NCI-H187 (cell line): ENCODE data around the gene FGFR1OP2.
"Not testable (repeated sequence)": the region's sequence is repeated elsewhere in the genome, so short reads cannot be mapped to it uniquely, and the experiment has no call there.

ENCODE experiments used
- DNase-seq, 2 experiments: peaks; one replicate each; lab custom pipeline; 2025; lab: John Stamatoyannopoulos, UW

Gene FGFR1OP2

DNA sequence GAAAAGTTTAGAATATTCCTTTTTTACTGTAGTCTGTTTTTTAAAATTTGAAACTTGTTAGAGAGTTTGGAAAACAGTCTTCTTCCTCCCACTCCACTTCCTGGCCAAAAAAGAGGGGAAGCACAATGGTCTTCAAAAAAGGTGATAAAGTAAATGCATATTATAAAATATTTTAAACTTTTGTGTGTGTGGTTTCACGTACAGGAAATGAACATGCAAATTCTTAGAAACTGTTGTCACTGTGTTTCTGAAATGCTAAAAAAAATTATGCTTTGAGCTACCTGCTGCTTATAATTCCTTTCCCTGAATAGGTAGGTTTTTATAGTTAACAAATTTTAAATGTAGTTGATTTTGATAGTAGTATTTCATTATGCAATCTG lies 2.9 kb downstream of the FGFR1OP2 start:
- no peak for DNase-seq

DNA sequence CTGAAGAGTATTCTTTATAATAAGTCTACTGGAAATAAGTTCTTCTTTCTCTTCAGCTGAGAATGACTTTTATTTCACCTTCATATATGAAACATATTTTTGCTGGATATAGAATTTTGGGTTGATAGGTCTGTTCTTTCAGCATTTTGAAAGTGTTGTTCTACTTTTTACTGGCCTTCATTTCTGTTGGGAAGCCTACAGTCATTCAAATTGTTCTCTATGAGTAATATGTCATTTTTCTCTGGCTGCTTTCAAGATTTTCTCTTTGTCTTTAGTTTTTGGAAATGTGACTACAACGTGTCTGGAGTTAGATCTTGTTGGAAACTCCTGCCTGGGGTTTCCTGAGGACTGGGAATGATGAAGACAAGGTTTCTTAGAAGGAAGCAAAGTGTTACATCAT lies 10.0 kb downstream of the FGFR1OP2 start:
- no peak for DNase-seq

DNA sequence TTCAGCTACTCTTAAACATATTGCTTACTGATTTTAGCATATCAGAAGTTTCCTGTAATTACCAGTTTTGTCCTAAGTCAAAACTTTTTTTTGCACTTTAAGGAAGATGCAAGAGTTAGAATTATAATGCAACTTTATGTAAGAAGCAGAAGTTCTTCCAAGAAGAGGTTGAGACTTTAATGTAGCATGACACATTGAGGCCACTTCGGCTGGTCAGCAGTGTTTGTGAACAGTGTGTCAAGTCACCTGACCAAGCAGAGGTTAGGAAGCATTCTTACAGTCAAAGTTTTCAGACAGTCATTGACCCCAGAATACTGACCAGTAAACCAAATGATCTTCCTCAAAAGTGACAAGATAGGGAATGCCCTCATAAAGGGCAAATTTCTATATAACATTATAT lies 15.2 kb downstream of the FGFR1OP2 start:
- no peak for DNase-seq

DNA sequence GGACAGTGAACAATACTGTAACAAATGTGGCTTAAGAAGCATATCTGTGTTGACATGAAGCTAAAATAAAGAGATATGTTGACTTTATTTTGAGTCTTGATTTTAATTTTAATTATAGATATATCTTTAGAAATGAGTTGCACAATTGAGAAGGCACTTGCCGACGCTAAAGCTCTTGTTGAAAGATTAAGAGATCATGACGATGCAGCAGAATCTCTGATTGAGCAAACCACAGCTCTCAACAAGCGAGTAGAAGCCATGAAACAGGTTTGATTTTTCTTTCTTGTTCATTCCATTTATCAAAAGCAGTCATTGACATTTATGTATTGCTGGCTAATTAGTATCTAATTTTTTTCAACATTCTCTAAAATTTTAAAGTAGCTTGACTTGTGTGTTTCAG lies 15.8 kb downstream of the FGFR1OP2 start:
- no peak for DNase-seq

DNA sequence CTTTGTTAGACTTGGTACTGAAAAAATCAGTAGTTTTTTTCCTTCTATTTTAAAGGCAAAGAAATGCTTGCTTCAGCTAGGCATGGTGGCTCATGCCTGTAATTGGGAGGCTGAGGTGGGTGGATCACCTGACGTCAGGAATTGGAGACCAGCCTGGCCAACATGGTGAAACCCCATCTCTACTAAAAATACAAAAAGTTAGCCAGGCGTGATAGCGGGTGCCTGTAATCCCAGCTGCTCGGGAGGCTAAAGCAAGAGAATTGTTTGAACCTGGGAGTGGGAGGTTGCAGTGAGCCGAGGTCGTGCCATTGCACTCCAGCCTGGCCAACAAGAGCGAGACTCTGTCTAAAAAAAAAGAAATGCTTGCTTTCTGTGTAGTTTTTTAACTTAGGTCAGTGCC lies 23.1 kb downstream of the FGFR1OP2 start:
- not testable (repeated sequence) for DNase-seq

DNA sequence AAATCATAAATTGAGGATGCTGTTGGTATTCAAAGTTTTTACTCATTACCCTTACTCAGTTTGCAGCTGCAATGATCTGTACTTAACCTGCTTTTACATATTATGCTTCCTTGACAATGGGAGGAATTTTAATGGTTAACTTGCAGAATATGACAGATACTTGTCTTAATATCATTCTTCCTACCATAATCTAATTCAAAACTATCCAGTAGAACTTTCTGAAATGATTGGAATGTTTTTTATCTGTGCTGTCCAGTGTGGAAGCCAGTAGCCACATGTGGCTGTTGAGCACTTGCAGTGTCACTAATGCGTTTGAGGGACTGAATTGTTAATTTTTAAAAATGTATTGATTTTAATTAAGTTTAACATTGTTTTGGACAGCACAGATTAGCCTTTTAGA lies 23.5 kb downstream of the FGFR1OP2 start:
- DNase-seq = no peak

DNA sequence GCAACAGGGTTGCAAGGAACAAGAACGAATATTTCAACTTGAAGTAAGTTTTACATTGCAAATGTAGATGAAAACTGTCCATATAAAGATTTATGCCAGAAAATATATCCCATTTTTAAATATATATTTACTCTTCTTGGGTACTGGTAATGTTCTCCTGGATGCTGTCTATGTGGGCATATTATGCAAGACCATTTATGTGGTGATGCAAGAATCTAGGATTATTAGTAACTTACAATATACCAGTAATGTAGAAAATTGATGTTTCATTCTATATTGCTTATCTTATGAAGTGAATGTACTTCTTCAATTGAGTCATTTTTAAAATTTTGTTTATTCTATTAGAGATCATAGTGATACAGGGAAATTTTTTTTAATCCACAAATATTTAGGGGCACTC lies 25.1 kb downstream of the FGFR1OP2 start:
- no peak for DNase-seq

DNA sequence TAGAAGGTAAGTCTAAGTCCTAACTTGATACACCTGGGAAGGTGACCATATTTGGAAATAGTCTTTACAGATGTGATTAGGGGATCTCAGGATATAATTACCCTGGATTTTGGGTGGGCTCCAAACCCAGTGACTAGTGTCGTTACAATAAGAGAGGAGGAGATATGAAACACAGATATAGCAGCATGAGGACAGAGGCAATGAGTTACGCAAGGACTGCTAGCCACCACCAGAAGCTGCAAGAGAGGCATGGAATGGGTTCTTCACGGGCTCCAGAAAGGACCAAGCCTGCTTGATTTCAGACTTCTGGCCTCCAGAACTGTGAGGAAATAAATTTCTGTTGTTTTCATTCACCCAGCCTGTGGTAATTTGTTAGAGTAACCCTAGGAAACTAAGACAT lies 28.6 kb downstream of the FGFR1OP2 start:
- no peak for DNase-seq

DNA sequence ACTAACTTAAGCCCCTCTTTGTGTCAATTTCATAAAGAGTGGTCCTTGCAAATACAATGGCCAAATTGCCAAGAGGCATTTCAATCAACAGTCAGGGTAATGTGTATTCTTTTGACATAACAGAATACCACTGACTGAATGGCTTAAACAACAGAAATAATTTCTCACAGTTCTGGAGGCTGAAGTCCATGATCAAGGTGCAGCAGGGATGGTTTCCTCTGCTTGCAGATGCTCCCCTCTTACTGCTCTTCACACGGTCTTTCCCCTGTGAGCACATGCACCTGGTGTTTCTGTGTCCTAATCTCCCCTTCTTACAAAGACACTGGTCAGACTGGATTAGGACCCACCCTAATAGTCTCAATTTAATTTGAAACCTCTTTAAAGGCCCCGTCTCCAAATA lies 31.9 kb downstream of the FGFR1OP2 start:
- no peak for DNase-seq

DNA sequence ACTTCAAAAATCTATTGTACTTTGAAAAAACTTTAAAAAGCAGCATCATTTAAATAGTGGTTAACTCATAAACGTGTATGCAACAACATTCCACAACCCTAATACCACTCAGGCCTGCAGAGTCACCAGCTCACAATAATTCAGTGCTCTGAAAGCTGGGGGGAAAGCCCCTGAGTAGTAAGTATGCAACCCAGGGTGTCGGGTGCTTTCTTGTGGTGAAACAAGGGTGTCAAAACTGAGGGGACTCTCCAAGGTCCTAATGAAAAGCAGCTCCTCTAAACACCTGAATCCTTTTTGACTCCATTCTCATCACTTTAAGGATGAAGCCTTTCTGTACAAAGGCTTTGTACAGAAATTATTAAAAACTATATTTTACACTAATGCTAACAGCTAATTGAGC lies 33.7 kb downstream of the FGFR1OP2 start:
- DNase-seq = no peak

DNA sequence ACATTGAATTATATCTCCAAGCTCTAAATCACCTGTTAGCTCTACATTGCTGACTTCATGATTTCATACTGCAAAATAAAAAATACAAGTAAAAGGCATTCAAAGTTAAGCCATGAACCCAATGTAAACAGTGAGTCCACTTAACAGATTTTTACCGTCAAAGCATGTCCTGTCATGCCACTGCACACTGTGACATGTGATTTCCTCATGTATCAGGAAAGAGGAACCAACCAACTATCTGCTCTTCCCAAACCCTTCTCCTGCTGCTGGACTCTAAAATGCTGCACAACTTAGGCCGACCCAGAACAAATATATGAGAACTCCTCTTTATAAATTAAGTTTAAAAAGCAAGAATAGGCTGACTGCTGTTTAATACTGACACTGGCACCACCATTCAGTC lies 38.4 kb downstream of the FGFR1OP2 start:
- DNase-seq = no peak

DNA sequence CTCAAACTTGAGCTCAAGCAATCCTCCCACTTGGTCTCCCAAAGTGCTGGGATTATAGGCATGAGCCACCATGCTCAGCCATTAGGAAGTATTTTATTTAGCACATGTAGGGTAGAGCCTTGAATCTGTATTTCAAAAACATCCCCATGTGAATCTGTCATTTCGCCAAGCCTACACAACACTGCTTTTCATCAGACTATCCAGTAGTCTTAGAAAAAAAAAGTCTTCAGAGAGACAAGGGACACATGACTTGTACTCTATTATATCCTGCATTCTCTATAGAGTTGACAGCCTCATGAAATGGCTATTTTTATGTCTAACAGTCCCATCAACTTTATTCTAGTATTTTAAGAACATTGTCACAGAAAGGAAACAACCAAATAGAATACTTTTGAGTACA lies 40.5 kb downstream of the FGFR1OP2 start:
- no peak for DNase-seq

DNA sequence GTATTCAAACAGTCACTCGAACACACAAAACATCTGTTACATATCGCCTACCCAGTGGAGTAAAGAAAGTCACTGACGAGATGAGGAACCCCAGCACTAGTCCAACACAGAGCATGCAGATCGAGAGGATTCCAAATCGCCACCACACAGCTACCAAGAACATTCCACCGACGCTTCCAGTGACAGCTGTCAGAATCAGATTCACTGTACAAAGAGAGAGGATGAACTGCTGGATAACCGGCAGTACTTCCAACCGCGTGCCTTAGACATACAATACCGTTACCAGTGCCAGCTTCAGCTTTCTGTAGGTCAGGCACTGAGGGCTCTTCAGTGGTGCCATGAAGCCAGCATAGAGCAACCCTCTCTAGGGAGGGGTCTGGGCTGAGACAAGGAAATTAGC lies 41.5 kb downstream of the FGFR1OP2 start:
- no peak for DNase-seq

DNA sequence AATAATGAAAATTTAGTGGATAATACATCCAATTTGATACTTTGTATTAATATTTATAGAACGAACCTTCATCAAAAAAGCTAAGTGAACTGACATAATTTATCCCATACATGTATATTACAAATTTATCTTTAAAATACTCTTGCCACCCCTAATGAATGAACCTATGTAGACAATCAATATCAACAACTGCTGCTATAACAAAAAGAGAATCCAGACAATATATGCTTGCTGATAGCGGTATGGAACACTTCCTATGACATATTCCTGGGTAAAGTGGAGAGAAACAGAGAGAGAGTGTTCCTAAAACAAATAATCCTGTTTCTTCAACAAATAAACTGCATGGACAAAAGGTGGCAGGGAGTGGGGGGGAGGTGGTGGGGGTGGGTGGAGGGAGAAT lies 44.6 kb downstream of the FGFR1OP2 start:
- DNase-seq = no peak

DNA sequence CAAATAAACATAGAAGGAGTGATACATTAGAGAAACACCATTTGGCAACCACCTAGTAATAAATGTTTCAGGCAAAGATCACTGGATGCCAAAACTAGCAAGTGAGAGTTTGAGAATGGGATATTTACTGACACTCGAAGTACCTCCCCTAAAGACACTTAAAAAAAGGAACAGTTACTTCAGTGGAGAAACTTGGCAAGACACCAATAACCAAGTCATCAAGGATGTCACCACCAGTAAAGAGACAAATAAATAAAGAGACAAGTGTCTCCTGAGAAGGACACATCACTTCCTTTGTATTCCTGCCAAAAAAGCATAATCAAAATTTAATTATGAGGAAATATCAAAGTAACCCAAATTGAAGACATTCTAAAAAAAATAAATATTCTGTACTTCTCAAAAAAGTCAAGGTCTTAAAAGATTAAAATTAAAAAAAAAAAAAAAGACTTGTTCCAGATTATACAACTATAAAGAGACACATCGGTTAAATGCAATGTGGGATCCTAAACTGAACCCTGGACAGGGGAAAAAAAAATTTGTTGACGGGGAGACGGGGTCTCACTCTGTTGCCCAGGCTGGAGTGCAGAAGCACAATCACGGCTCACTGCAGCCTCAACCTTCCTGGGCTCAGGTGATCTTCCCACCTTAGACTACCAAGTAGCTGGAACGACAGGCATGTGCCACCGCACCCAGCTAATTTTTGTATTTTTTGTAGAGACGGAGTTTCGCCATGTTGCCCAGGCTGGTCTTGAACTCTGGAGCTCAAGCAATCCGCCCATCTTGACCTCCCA lies 49.6 kb downstream of the FGFR1OP2 start:
- DNase-seq = no peak

DNA sequence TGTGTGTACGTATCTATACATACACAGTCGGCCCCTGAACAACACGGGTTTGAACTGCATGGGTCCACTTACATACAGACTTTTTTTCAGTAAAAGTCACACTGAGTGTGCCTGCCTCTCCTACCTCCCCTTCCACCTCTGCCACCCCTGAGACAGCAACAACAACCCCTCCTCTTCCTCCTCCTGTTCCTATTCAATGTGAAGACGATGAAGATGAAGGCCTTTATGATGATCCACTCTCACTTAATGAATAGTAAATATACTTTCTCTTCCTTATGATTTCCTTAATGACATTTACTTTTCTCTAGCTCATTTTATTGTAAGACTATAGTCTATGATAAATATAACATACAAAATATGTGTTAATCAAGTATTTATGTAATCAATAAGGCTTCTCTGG lies 50.4 kb downstream of the FGFR1OP2 start:
- DNase-seq = no peak

DNA sequence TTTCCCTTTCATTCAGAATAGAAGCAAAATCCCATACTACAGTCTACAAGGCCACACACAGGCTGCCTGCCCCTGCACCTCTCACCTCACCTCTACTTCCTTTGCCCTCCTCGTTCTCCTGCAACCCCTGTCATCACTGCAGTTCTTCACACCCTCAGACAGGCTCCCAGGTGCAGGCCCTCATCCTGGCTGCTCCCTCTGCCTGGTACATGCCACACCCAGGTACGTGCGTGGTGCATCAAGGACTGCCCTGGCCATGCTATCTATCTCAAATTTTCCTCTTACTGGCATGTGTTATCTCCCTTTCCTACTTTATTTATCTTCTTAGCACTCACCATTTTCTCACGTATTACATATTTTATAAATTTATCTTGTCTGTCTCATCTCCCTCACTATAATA lies 51.6 kb downstream of the FGFR1OP2 start:
- DNase-seq = no peak

DNA sequence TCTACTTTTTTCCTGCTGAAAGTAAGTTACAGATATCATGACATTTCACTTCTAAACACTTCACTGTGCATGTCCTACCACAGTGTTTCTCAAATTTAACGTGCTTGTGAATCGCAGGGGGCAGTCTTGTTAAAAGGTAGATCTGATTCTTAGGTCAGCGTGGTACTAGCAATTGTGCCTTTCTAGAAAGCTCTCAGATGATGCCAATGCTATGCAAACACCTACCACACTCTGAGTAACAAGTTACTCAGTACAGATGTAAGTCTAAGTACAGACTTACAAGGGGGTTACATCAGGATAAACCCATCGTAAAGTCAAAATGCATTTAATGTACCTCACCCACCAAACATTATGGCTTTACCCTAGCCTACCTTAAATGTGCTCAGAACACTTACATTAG lies 53.6 kb downstream of the FGFR1OP2 start:
- DNase-seq = no peak

DNA sequence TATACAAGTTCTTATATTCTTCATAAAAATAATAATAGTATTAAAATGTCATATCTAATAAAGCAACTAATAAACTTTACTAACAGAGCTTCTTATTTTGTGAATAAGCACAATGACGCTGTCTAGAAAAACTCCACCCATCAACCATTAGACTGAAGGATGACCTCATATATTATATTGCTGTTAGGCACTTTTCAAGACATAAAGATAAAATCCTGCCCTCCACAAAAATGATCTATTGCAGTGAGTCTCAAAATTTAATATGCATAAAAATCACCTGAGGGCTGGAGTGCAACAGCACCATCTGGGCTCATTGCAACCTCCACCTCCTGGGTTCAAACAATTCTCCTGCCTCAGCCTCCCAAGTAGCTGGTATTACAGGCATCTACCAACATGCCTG lies 55.8 kb downstream of the FGFR1OP2 start:
- no peak for DNase-seq

DNA sequence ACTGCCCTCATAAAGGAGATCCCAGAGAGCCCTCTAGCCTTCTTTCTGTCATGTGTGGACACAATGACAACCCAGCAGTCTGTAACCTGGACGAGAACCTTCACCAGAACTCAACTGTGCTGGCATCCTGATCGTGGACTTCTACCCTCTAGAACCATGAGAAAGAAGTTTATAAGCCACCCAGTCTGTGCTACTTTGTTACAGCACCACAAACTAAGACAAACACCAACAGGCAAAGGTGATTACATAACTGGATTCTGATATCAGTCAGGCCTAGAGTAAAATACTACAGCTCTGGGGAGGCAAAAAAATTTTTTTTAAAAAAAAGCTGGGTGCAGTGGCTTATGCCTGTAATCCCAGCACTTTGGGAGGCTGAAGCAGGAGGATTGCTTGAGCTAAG lies 57.4 kb downstream of the FGFR1OP2 start:
- no peak for DNase-seq

DNA sequence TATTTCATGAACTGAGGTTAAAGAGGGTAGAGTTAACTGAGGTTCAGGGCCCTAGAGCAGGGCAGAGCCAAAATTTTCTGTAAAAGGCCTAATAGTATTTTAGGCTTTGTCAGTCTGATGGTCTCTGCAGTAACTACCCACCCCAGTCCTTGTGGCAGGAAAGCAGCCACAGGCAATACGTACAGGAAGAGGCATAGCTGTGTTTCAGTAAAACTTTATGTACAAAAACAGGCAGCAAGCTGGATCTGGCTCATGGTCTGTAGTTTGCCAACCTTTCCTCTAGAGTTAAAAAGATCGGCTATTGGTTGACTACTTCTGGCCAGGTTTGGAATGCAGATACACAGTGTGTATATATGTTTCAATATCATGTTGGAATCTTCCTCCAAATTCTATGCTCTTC lies 58.7 kb downstream of the FGFR1OP2 start:
- no peak for DNase-seq

DNA sequence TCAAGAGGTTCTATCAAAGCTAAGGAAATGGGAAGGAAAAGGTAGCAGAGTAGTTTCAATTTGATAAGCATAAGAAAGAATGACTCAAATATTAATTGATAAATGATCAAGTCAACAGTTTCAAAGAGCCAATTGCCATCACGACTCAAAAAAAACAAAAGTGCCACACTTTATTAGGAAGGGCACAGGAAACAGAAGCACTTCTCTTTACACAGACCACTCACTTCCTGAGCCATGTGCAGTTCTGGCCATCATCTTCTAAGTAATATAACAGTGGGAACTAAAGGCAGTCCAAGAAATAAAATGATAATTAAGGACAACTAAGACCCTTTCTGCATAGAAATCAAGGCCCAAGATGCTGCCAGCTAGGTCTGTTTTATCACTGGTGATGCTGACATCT lies 62.7 kb downstream of the FGFR1OP2 start:
- DNase-seq = no peak

DNA sequence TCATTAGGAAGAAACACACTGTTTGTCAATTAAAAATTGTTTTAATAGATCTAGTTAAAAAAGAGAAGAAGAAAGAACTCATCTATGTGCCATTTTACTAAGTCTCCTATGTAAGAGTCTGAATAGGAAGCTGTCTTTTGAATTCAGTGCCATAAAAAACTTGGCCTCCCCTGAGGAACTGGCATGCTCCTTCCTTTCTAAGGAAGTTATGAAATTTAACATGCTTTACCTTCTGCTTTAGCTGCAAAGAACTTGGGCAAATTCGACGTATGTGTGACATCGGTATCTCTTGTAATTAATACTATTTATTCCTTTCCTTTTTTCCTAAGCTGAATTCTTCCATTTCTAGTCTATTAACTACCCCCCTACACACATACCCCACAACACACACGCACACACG lies 63.4 kb downstream of the FGFR1OP2 start:
- no peak for DNase-seq

DNA sequence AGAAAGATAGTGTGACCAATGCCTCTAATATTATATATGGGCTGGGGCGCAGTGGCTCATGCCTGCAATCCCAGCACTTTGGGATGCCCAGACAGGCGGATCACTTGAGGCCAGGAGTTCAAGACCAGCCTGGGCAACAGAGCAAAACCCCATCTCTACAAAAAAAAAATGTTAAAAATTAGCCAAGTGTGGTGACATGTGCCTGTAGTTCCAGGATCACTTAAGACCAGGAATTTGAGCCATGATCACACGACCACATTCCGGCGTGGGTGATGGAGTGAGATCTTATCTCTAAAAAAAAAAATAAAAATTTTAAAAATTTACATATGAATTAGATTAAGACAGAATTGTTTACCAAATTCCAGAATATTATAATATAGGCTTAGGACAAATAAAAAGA lies 63.9 kb downstream of the FGFR1OP2 start:
- no peak for DNase-seq
